HG03196 (cell line): ENCODE measurements around the gene LRIG2.
"Not testable (repeated sequence)": the region's sequence is repeated elsewhere in the genome, so short reads cannot be mapped to it uniquely, and the experiment has no call there.

Source experiments
- ATAC-seq: cut with Tn5 transposase; IDR thresholded peaks from one replicate; pipeline ENCODE4 v1.9.1; 2021; ENCODE audit not compliant: unreplicated experiment

The LRIG2 gene

GRCh38 chr1:113072757-113073478, at the start of gene LRIG2:
TSS of gene LRIG2 (plus strand) at chr1:113073198. CDS start at chr1:113073407, 209 bp downstream.
- ATAC-seq: peak; percentile 98

GRCh38 chr1:113023316-113023715, 49.7 kb upstream of the LRIG2 start:
- not testable (repeated sequence) for ATAC-seq

- no peak for ATAC-seq
Observed at GRCh38 chr1:113027007-113027406, 46.0 kb upstream of the LRIG2 start.

- no peak for ATAC-seq
Observed at GRCh38 chr1:113027449-113027848, 45.5 kb upstream of the LRIG2 start.

- ATAC-seq: no peak
Observed at GRCh38 chr1:113029822-113030221, 43.2 kb upstream of the LRIG2 start.

- no peak for ATAC-seq
Observed at GRCh38 chr1:113031171-113031933, 41.6 kb upstream of the LRIG2 start.

- ATAC-seq: no peak
Observed at GRCh38 chr1:113035086-113035485, 37.9 kb upstream of the LRIG2 start.

- ATAC-seq: no peak
Observed at GRCh38 chr1:113036639-113037321, 36.2 kb upstream of the LRIG2 start.

- no peak for ATAC-seq
Observed at GRCh38 chr1:113040041-113040440, 33.0 kb upstream of the LRIG2 start.

GRCh38 chr1:113040718-113041412, 32.1 kb upstream of the LRIG2 start:
- ATAC-seq: no peak

- ATAC-seq: no peak
Observed at GRCh38 chr1:113041569-113042284, 31.3 kb upstream of the LRIG2 start.

- peak; percentile 60 for ATAC-seq
Observed at GRCh38 chr1:113042285-113043143, 30.5 kb upstream of the LRIG2 start.

- ATAC-seq: not testable (repeated sequence)
Observed at GRCh38 chr1:113043144-113043488, 29.9 kb upstream of the LRIG2 start.

- no peak for ATAC-seq
Observed at GRCh38 chr1:113046569-113046968, 26.4 kb upstream of the LRIG2 start.

GRCh38 chr1:113048064-113048463, 24.9 kb upstream of the LRIG2 start:
- no peak for ATAC-seq

- ATAC-seq: no peak
Observed at GRCh38 chr1:113053344-113054126, 19.5 kb upstream of the LRIG2 start.

GRCh38 chr1:113055570-113055969, 17.4 kb upstream of the LRIG2 start:
- ATAC-seq: no peak

- ATAC-seq: no peak
Observed at GRCh38 chr1:113057006-113057405, 16.0 kb upstream of the LRIG2 start.
